Liver (tissue), 3 donors: ENCODE data around the gene KCNA4.
"Not testable (repeated sequence)": the region's sequence is repeated elsewhere in the genome, so short reads cannot be mapped to it uniquely, and the experiment has no call there.

ENCODE experiments used
- ATF3 ChIP-seq: IDR thresholded peaks from 2 replicates; pipeline ENCODE4 v1.6.1; 2016; ENCODE audit warnings: antibody characterized with exemption
- CTCF ChIP-seq: fragments of 150-350 bp; IDR thresholded peaks from 2 replicates; pipeline ENCODE4 v1.5.1; 2017; ENCODE audit warnings: improper control_type of control experiment, low read depth, low read length; ENCODE audit not compliant: missing input control
- FOXA1 ChIP-seq: IDR thresholded peaks from 2 replicates; pipeline ENCODE4 v1.6.1; 2016; ENCODE audit warnings: antibody characterized with exemption
- HNF4G ChIP-seq: IDR thresholded peaks from 2 replicates; pipeline ENCODE4 v1.6.1; 2016; ENCODE audit warnings: antibody characterized with exemption
- MAX ChIP-seq: IDR thresholded peaks from 2 replicates; pipeline ENCODE4 v1.6.1; 2016; ENCODE audit warnings: antibody characterized with exemption
- RAD21 ChIP-seq, 2 donors: IDR thresholded peaks; 2 replicates each; pipeline ENCODE4 v1.6.1; 2016; ENCODE audit warnings: antibody characterized with exemption in 2 of 2, mild to moderate bottlenecking in 2 of 2
- REST ChIP-seq: IDR thresholded peaks from 2 replicates; pipeline ENCODE4 v1.6.1; 2016; ENCODE audit warnings: antibody characterized with exemption, mild to moderate bottlenecking
- SP1 ChIP-seq: IDR thresholded peaks from 2 replicates; pipeline ENCODE4 v1.6.1; 2018; ENCODE audit warnings: antibody characterized with exemption, mild to moderate bottlenecking
- TAF1 ChIP-seq: conservative IDR thresholded peaks from 2 replicates; pipeline ENCODE4 v1.6.1; 2016; ENCODE audit warnings: antibody characterized with exemption, mild to moderate bottlenecking
- YY1 ChIP-seq: IDR thresholded peaks from 2 replicates; pipeline ENCODE4 v1.6.1; 2016; ENCODE audit warnings: antibody characterized with exemption, mild to moderate bottlenecking
- ZBTB33 ChIP-seq: IDR thresholded peaks from 2 replicates; pipeline ENCODE4 v1.6.1; 2016; ENCODE audit warnings: antibody characterized with exemption
- donor health status: healthy.
- donor health status: healthy.

GRCh38 chr11:30034746-30035145, 17.9 kb upstream of the KCNA4 start:
- TF ChIP-seq CTCF; SP1; ZBTB33; FOXA1; YY1; REST; RAD21 (IDR thresholded peaks at IDR 0.05); TAF1; MAX; ATF3; HNF4G: not testable (repeated sequence)
